GM19324 (cell line): ENCODE results near the gene ELL3.
"Not testable (repeated sequence)": the region's sequence is repeated elsewhere in the genome, so short reads cannot be mapped to it uniquely, and the experiment has no call there.

ENCODE experiments used
- ATAC-seq: cut with Tn5 transposase; IDR thresholded peaks from one replicate; pipeline ENCODE4 v1.9.1; 2021; ENCODE audit warnings: mild to moderate bottlenecking, moderate library complexity; ENCODE audit not compliant: unreplicated experiment, low FRiP score

ELL3 gene

DNA sequence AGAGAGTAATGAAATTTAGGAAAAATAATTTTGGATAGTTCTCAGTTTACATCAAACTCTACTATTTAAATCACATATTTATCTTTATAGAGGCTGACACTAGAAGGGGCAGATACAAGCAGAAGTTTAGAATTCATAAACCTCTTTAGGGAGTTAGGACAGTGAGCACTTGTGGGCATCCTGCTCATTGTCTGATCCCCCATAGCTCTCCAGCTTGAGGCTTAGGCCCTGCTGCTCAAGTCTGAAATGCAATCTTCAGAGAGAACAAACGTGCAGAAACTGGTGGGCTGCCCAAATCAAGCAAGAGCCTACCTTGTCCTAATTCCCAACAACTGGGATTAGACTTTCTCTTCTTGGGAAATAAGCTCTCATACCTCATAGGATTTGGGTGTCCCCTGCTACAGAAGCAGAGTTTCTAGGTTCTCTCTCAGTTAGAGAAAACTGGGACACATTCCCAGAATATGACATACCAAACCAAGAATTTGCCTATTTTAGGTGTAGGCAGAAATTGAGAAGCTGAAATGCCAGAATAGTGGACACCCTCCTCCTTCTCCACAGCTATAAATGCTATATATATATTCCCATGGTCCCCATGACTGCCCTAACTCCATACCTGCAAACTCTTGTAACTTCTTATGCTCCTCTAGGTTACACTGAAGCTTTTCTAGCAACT is 48.6 kb downstream of the ELL3 start:
- ATAC-seq = not testable (repeated sequence)

DNA sequence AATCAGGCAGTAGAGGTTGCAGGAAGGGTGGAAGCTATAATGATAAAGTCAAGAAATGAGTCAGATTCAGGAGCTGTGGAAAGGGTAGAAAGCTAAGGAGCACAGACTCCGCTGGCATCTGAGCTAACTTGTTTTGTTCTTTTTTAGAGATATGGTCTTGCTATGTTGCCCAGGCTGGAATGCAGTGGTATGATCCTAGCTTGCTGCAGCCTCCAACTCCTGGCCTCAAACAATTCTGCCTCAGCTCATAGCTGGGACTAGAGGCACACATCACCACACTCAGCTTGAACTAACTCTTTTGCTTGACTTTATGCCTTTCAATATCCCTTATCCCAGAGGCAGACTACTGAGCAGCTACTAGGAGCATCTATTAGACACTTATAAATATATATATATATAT is 50.5 kb downstream of the ELL3 start:
- ATAC-seq = not testable (repeated sequence)

DNA sequence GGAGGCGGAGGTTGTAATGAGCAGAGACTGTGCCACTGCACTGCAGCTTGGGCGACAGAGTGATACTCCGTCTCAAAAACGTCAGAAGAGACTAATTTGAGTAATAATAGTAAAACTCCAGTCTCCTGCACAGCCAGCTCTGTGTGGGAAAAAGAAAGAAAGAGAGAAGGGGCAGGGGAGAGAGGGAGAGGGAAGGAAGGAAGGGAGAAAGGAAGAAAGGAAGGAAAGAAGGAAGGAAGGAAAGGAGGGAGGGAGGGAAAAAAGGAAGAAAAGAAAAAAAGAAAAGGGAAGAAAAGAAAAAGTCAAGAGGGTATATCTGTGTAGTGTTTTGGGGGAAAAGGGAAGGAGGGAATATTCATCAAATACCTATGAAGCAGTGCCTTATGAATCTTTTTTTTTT is 53.6 kb downstream of the ELL3 start:
- no peak for ATAC-seq
